ENCODE measurements around the gene RUNX1. TPM values are rescaled to one million over a fixed set of nuclear protein-coding genes. Genes with fewer than 3 reads are reported as not detected.
A peak's percentile ranks its signal among the peaks of the same experiment; 100 is the strongest.

Gene RUNX1
- total and polyA plus RNA-seq, 2 donors (not counting 1 experiment from before 2014, with no cell fraction given): 26.3 to 73.0 TPM

- ATAC-seq (ENCODE audit: low read depth): peak; percentile 74
- ChIA-PET POLR2A (interaction anchor here (0.6 to 1.2 kb wide), 6 partner anchors 12 to 141 kb away, joined by 3 to 8 read pairs (median 4); no protein-coding TSS in a partner anchor), CTCF (interaction anchor here (0.7 to 1.0 kb wide), 4 partner anchors 11 to 554 kb away, joined by 3 to 6 read pairs (median 3); no protein-coding TSS in a partner anchor)
- no peak overlapping the region for H3K9ac ChIP-seq (ENCODE audit: low read length)
- H3K4me1 ChIP-seq (ENCODE audit: control insufficient read depth in 2 of 2, insufficient read depth in 2 of 2, low read length in 2 of 2): peaks cover 23 to 26% of the 10 kb centered on the region in 2 donors
- H3K4me2 ChIP-seq (replicated peaks; ENCODE audit: low read depth, low read length, poor library complexity, severe bottlenecking): peak overlapping the region; percentile 29
- no peak for TF ChIP-seq EZH2 (IDR thresholded peaks at IDR 0.05; ENCODE audit: borderline replicate concordance, insufficient read depth, low read depth, low read length, poor library complexity, severe bottlenecking)
- TF ChIP-seq CTCF (IDR thresholded peaks at IDR 0.05): no peak
- WGBS (ENCODE audit: insufficient coverage): 96% methylated on average over 4 of the region's 8 CpGs
- H3K27me3 ChIP-seq (replicated peaks in 1 of 4; ENCODE audit: control extremely low read depth in 1 of 4, control insufficient read depth in 3 of 4, insufficient read depth in 4 of 4, low read length in 3 of 4): no peaks in the 10 kb centered on the region
- no peaks in the 10 kb centered on the region for H3K9me3 Mint-ChIP-seq (ENCODE audit: insufficient read depth)
- no peak overlapping the region for H3K4me3 ChIP-seq (ENCODE audit: control extremely low read depth in 1 of 5, extremely low read depth in 1 of 5, insufficient read depth in 1 of 5, low read depth in 2 of 5, low read length in 4 of 5)
- peaks cover 28% of the 10 kb centered on the region for H3K4me1 Mint-ChIP-seq
- H2AFZ ChIP-seq (ENCODE audit: insufficient read depth, low read depth, low read length, poor library complexity, severe bottlenecking): no peak overlapping the region
- peaks cover 70% of the 10 kb centered on the region for H4K20me1 ChIP-seq (ENCODE audit: control insufficient read depth, insufficient read depth, low read length, poor library complexity, severe bottlenecking)
- intact Hi-C loops (cut with micrococcal nuclease): loop anchor here (5.0 kb wide), 1 partner anchor 38 kb away; no protein-coding TSS in a partner anchor
- no peaks in the 10 kb centered on the region for H3K27me3 Mint-ChIP-seq
- peak; percentile 61 for DNase-seq
- H3K36me3 ChIP-seq (replicated peaks in 1 of 2; ENCODE audit: control extremely low read depth in 1 of 2, control insufficient read depth in 1 of 2, extremely low read depth in 1 of 2, insufficient read depth in 2 of 2, low read length in 1 of 2): peaks cover 3 to 37% of the 10 kb centered on the region in 2 experiments
- H3K79me2 ChIP-seq (ENCODE audit: control insufficient read depth, insufficient read depth, low read length): peaks cover 9% of the 10 kb centered on the region
- H3K27ac Mint-ChIP-seq: peak overlapping the region; percentile 27
- peak overlapping the region; percentile 58 for H3K4me3 Mint-ChIP-seq
- H3K27ac ChIP-seq (ENCODE audit: low read length in 2 of 2): no peak overlapping the region
- no peaks in the 10 kb centered on the region for H3K9me3 ChIP-seq (ENCODE audit: control extremely low read depth in 1 of 3, control insufficient read depth in 2 of 3, insufficient read depth in 1 of 3, low read length in 2 of 3)
These were observed 203.3 kb downstream of the RUNX1 start for GRCh38 chr21:34845521-34846451.

- Histone ChIP-seq H3K27ac (ENCODE audit: low read length in 2 of 2) (no peak overlapping the region), H4K20me1 (ENCODE audit: control insufficient read depth, insufficient read depth, low read length, poor library complexity, severe bottlenecking) (peaks cover 70% of the 10 kb centered on the region), H2AFZ (ENCODE audit: insufficient read depth, low read depth, low read length, poor library complexity, severe bottlenecking) (no peak overlapping the region), H3K27me3 (replicated peaks in 1 of 4; ENCODE audit: control extremely low read depth in 1 of 4, control insufficient read depth in 3 of 4, insufficient read depth in 4 of 4, low read length in 3 of 4) (no peaks in the 10 kb centered on the region), H3K9ac (ENCODE audit: low read length) (no peak overlapping the region), H3K79me2 (ENCODE audit: control insufficient read depth, insufficient read depth, low read length) (peaks cover 9% of the 10 kb centered on the region), H3K9me3 (ENCODE audit: control extremely low read depth in 1 of 3, control insufficient read depth in 2 of 3, insufficient read depth in 1 of 3, low read length in 2 of 3) (no peaks in the 10 kb centered on the region), H3K4me1 (ENCODE audit: control insufficient read depth in 2 of 2, insufficient read depth in 2 of 2, low read length in 2 of 2) (peaks cover 23 to 26% of the 10 kb centered on the region in 2 donors), H3K4me3 (ENCODE audit: control extremely low read depth in 1 of 5, extremely low read depth in 1 of 5, insufficient read depth in 1 of 5, low read depth in 2 of 5, low read length in 4 of 5) (no peak overlapping the region), H3K36me3 (replicated peaks in 1 of 2; ENCODE audit: control extremely low read depth in 1 of 2, control insufficient read depth in 1 of 2, extremely low read depth in 1 of 2, insufficient read depth in 2 of 2, low read length in 1 of 2) (peaks cover 0 to 38% of the 10 kb centered on the region in 2 experiments), H3K4me2 (replicated peaks; ENCODE audit: low read depth, low read length, poor library complexity, severe bottlenecking) (peak overlapping the region; percentile 1)
- peak overlapping the region; percentile 61 for H3K27ac Mint-ChIP-seq
- DNase-seq: no peak
- no peaks in the 10 kb centered on the region for H3K9me3 Mint-ChIP-seq (ENCODE audit: insufficient read depth)
- intact Hi-C loops (cut with micrococcal nuclease): loop anchor here (5.0 kb wide), 1 partner anchor 38 kb away; no protein-coding TSS in a partner anchor
- peak overlapping the region; percentile 51 for H3K4me3 Mint-ChIP-seq
- TF ChIP-seq CTCF (IDR thresholded peaks at IDR 0.05): no peak
- TF ChIP-seq EZH2 (IDR thresholded peaks at IDR 0.05; ENCODE audit: borderline replicate concordance, insufficient read depth, low read depth, low read length, poor library complexity, severe bottlenecking): no peak
- peaks cover 28% of the 10 kb centered on the region for H3K4me1 Mint-ChIP-seq
- WGBS (ENCODE audit: insufficient coverage): 71% methylated on average over 2 of the region's 4 CpGs
- CTCF ChIA-PET: interaction anchor here (0.7 kb wide), 1 partner anchor 555 kb away, joined by 3 read pairs; no protein-coding TSS in a partner anchor
- POLR2A ChIA-PET: interaction anchor here (0.6 to 1.2 kb wide), 2 partner anchors 13 to 21 kb away, joined by 3 to 8 read pairs; no protein-coding TSS in a partner anchor
- ATAC-seq (ENCODE audit: low read depth): no peak
- no peaks in the 10 kb centered on the region for H3K27me3 Mint-ChIP-seq
These were observed 204.2 kb downstream of the RUNX1 start for GRCh38 chr21:34844924-34845238.

Measured in B cell (primary cell).